GM12864 (cell line): ENCODE data around the gene LEMD1.
A peak's percentile ranks its signal among the peaks of the same experiment; 100 is the strongest.

Source experiments
- DNase-seq: peaks from one replicate; pipeline ENCODE4 v3.0.0-alpha.2; 2011; ENCODE audit warnings: low read depth
- H3K4me3 ChIP-seq: 2 replicates; pipeline ENCODE4 v1.5.1; 2011; ENCODE audit warnings: mild to moderate bottlenecking, low read depth, low read length, control low read depth
- TF ChIP-seq, protein P1 (sequence below): IDR thresholded peaks from 2 replicates; pipeline ENCODE4 v1.5.1; 2011; ENCODE audit warnings: low read depth, mild to moderate bottlenecking, moderate library complexity, low read length, control low read depth, inconsistent platforms; ENCODE audit errors: missing control alignments

Gene LEMD1

DNA sequence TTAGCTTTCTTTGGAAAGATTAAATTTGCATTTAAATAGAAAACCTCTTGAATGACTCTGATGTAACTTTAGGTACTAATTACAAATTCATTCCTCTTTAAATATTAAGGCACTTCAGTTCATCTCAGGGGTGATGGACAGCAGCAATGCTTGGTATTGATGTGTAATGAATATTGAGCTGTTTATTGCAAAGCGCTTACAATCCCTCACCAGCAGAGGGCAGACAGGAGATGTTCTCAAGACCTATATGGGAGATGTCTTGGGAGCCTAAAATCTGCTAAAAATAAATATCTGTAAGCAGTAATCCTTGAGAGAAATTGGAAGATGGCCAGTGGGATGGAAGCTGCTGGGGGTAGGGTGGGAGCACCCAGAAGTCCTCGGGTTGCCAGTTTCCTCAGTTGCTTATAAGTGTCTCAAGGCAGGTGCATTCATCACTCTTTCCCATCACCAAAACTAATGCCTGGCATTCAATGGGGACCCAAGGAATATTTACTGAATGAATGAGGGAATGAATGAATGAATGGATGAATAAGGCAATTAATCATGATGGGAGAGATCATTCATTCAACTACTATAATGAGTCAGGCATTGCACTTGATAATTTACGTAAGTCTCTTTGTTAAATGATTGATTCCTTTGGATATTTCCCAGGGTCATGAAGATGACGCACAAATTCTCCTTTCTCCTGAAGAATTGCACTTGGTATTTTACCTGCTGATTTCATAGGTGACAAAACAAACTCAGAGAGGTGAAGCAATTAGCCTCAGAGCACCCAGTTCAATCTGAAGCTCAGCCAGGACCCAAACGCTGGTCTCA, 67.4 kb downstream of the LEMD1 start:
- DNase-seq = peak; percentile 19
- H3K4me3 ChIP-seq = no peak overlapping the region
- TF ChIP-seq, protein P1, sequence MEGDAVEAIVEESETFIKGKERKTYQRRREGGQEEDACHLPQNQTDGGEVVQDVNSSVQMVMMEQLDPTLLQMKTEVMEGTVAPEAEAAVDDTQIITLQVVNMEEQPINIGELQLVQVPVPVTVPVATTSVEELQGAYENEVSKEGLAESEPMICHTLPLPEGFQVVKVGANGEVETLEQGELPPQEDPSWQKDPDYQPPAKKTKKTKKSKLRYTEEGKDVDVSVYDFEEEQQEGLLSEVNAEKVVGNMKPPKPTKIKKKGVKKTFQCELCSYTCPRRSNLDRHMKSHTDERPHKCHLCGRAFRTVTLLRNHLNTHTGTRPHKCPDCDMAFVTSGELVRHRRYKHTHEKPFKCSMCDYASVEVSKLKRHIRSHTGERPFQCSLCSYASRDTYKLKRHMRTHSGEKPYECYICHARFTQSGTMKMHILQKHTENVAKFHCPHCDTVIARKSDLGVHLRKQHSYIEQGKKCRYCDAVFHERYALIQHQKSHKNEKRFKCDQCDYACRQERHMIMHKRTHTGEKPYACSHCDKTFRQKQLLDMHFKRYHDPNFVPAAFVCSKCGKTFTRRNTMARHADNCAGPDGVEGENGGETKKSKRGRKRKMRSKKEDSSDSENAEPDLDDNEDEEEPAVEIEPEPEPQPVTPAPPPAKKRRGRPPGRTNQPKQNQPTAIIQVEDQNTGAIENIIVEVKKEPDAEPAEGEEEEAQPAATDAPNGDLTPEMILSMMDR = peak; percentile 85

DNA sequence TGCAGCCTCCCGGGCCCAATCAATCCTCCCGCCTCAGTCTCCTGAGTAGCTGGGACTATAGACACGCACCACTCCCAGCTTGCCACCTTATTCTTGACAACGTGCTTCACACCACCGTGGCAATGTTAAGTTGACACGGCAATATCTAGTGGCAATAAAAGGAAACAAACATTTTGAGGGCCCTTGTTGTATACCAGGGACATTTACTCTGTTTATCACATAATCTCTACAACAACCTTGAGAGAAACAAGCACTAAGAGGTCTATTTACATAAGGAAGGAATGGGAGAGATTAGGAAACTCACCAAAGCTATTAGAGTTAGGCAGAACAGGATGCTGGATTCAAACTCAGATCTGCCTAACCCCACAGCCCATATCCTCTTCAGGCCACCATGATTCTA, 68.2 kb downstream of the LEMD1 start:
- DNase-seq = no peak
- no peak overlapping the region for H3K4me3 ChIP-seq
- TF ChIP-seq, protein P1 = no peak

DNA sequence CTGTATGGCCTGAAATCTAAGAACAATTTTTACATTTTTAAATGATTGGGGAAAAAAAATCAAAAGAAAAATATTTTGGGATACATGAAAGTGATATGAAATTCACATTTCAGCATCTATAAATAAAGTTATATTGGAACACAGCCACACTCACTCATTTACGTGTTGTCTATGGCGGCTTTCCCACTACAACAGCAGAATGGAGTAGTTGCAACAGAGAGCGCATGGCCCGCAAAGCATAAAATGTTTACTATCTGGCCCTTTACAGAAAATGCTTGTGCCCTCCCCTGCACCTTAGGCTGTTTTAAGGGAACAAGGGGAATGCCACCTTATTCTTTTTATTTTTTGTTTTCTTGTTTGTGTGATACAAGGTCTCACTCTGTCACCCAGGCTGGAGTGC, 68.7 kb downstream of the LEMD1 start:
- TF ChIP-seq, protein P1 = no peak
- DNase-seq = no peak
- no peak overlapping the region for H3K4me3 ChIP-seq

DNA sequence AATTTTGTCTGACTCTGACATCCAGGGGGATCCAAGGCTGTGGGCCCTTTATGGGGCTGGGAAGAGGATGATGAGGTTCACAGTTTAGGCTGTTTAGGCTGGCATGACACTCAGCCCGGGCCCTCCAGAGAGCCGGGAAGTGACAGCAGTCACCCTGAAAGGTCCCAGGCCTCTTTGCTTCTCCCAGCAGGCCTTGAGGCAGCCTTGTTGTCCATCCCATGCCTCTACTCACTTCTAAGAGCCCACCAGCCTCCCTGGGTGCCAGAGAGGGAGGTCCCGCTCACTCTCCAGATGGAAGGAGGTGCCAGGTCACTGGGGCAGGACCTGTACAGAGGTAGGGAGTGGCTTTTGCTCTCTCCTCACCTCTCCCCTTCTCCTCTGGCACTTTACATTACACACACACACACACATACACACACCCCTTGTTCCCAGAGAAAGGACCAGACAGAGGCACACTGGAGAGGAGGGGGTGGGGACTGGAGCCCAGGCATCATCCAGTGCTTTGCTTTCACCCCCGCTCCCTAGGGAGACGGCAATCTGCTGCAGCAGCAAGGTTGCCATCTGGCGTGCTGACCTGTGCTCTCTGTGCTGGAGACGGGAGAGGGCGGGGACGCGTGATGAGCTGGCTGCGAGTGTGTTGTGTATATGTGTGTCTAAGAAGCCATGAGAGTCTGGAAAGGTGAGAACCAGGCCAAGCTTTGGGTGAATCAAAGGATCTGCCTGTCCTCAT, 69.7 kb downstream of the LEMD1 start:
- no peak overlapping the region for H3K4me3 ChIP-seq
- no peak for DNase-seq
- TF ChIP-seq, protein P1 = no peak

DNA sequence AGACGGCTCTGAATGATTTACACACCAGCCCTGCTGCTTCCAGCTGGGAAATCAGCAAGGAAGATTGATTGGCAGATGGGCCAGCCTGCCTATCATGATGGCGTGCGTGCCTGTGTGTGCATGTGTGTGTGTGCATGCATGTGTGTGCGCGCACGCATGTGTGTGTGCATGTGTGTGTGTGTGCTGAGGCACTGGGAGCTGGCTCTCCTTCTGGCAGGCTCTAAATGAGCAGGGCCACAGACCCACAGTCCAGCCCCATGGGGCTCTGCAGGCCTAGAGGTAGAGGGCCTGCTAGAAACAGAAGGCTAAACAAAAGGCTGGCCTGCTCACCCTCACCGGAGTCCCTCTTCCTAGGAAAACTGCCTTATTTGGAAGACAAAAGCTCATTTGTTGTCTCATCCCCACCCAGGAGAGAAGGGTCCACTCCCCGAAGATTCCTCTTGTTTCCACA, 71.1 kb downstream of the LEMD1 start:
- DNase-seq = no peak
- H3K4me3 ChIP-seq = no peak overlapping the region
- TF ChIP-seq, protein P1 = no peak

DNA sequence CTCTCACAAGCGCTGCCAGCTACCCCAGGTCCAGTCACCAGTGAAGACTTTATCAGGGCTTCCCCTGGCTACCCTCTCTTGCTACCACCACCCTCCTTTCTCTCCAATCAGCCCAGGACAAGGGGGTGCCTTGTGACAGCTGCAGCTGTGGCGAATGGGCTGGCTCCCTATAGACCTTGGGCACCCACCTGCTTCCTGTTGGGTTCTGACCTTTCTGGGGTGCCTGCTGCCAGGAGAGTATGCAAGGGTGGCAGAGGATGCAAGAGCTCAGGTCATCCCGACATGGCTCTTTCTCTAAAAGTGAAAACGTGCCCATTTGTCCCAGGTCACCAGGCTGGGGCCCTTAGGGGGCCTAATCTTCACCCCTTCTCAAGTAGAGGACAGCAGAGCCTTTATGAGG, 71.7 kb downstream of the LEMD1 start:
- TF ChIP-seq, protein P1 = no peak
- no peak for DNase-seq
- H3K4me3 ChIP-seq = no peak overlapping the region
